Cardiac muscle cell (in vitro differentiated cells and primary cell): ENCODE measurements around the gene CLCN3. TPM values are rescaled to one million over a fixed set of nuclear protein-coding genes. Genes with fewer than 3 reads are reported as not detected.
A peak's percentile ranks its signal among the peaks of the same experiment; 100 is the strongest.

Experiments used
- DNase-seq, 2 donors: peaks; one replicate each; pipeline versions ENCODE4 v3.0.0 to v3.0.0-alpha.2; 2010 to 2017; ENCODE audit warnings: low read depth in 1 of 2, low spot score in 1 of 2
- H3K27ac ChIP-seq: fragments of 200-600 bp; sonication (generic); 2 replicates; pipeline ENCODE4 v1.5.1; 2016
- H3K27me3 ChIP-seq: fragments of 200-600 bp; sonication (generic); 2 replicates; pipeline ENCODE4 v1.6.0; 2016; ENCODE audit warnings: control low read depth
- H3K36me3 ChIP-seq: fragments of 200-600 bp; sonication (generic); 2 replicates; pipeline ENCODE4 v1.5.1; 2016; ENCODE audit warnings: control low read depth
- H3K4me1 ChIP-seq: fragments of 200-600 bp; sonication (generic); 2 replicates; pipeline ENCODE4 v1.8.1; 2017; ENCODE audit warnings: low read depth, mild to moderate bottlenecking, mixed run types
- H3K4me3 ChIP-seq: fragments of 200-600 bp; sonication (generic); 2 replicates; pipeline ENCODE4 v1.5.1; 2016; ENCODE audit warnings: mild to moderate bottlenecking
- H3K9me3 ChIP-seq: fragments of 200-600 bp; sonication (generic); 2 replicates; pipeline ENCODE4 v1.5.1; 2017; ENCODE audit warnings: low read depth, mild to moderate bottlenecking, control low read depth
- CTCF ChIP-seq: IDR thresholded peaks from 2 replicates; pipeline ENCODE4 v1.5.1; 2012; ENCODE audit warnings: low read depth, mild to moderate bottlenecking, low read length
- polyA plus RNA-seq: library from polyadenylated mRNA; unstranded; fragments of >200 nt; fragmentation: Nextera tagmentation; extraction: Ambion mirVana; gene quantifications from 2 replicates; pipeline ENCODE4 v1.2.1, GENCODE V29; 2016
- total RNA-seq: library from RNA; depleted of rRNA; stranded (reverse); fragments of >200 nt; gene quantifications from 2 replicates; pipeline ENCODE4 v1.2.3, GENCODE V29; 2016

Gene CLCN3
- total and polyA plus RNA-seq, 2 experiments from 2014 or later, result 22.4 to 48.7 TPM

- H3K27ac ChIP-seq, result no peak overlapping the region
- DNase-seq, result peak in 1 of 2 donors; percentile 69
- H3K4me3 ChIP-seq, result no peak overlapping the region
- H3K27me3 ChIP-seq, result no peaks in the 10 kb centered on the region
- no peaks in the 10 kb centered on the region for H3K4me1 ChIP-seq
- peaks cover 14% of the 10 kb centered on the region for H3K36me3 ChIP-seq
- no peak for TF ChIP-seq CTCF
- H3K9me3 ChIP-seq, result no peaks in the 10 kb centered on the region
These were observed 16.1 kb upstream of the CLCN3 start for GRCh38 chr4:169604131-169604900.

- Histone ChIP-seq H3K27ac (no peak overlapping the region), H3K36me3 (peaks cover 14% of the 10 kb centered on the region), H3K9me3 (no peaks in the 10 kb centered on the region), H3K4me1 (no peaks in the 10 kb centered on the region), H3K27me3 (no peaks in the 10 kb centered on the region), H3K4me3 (no peak overlapping the region)
- TF ChIP-seq CTCF, result no peak
- DNase-seq, result no peak
These were observed 15.5 kb upstream of the CLCN3 start for GRCh38 chr4:169604903-169605331.

GRCh38 chr4:169611157-169611556 lies 9.2 kb upstream of the CLCN3 start:
- H3K4me1 ChIP-seq, result peaks cover 9% of the 10 kb centered on the region
- DNase-seq, result no peak
- H3K4me3 ChIP-seq, result peak overlapping the region; percentile 68
- TF ChIP-seq CTCF, result no peak
- H3K9me3 ChIP-seq, result no peaks in the 10 kb centered on the region
- H3K36me3 ChIP-seq, result no peaks in the 10 kb centered on the region
- no peaks in the 10 kb centered on the region for H3K27me3 ChIP-seq
- no peak overlapping the region for H3K27ac ChIP-seq

- peaks cover 9% of the 10 kb centered on the region for H3K4me1 ChIP-seq
- TF ChIP-seq CTCF, result no peak
- no peaks in the 10 kb centered on the region for H3K9me3 ChIP-seq
- H3K4me3 ChIP-seq, result peak within 1 kb of the TSS; percentile 68
- peak within 1 kb of the TSS; percentile 89 for H3K27ac ChIP-seq
- DNase-seq, result peak; percentile 90 to 94
- no peaks in the 10 kb centered on the region for H3K36me3 ChIP-seq
- H3K27me3 ChIP-seq, result no peaks in the 10 kb centered on the region
These were observed 8.1 kb upstream of the CLCN3 start, which contains the start of gene NEK1 for GRCh38 chr4:169611991-169612870. Gene NEK1 (minus strand): TSS chr4:169612583. CDS start chr4:169602630, 9,953 bp downstream.

- Histone ChIP-seq H3K27me3 (no peaks in the 10 kb centered on the region), H3K4me3 (peak overlapping the region; percentile 68), H3K36me3 (no peaks in the 10 kb centered on the region), H3K4me1 (peaks cover 9% of the 10 kb centered on the region), H3K9me3 (no peaks in the 10 kb centered on the region), H3K27ac (peak overlapping the region; percentile 89)
- peak; percentile 75 to 77 for DNase-seq
- TF ChIP-seq CTCF, result peak; percentile 79
These were observed 7.2 kb upstream of the CLCN3 start for GRCh38 chr4:169612871-169613859.
